HEK293T (cell line): Measurements from ENCODE around the gene UAP1L1.

ENCODE experiments used
- BHLHE40 ChIP-seq: fragments of 450-650 bp; IDR thresholded peaks from 2 replicates; pipeline ENCODE4 v1.6.1; 2016; ENCODE audit warnings: mild to moderate bottlenecking, moderate library complexity, borderline replicate concordance
- ELF4 ChIP-seq: fragments of 450-650 bp; IDR thresholded peaks from 2 replicates; pipeline ENCODE4 v1.6.1; 2017; ENCODE audit warnings: antibody characterized with exemption
- FOXA1 ChIP-seq: fragments of 450-650 bp; IDR thresholded peaks from 2 replicates; pipeline ENCODE4 v1.6.1; 2016; ENCODE audit warnings: mild to moderate bottlenecking
- FOXM1 ChIP-seq: fragments of 450-650 bp; IDR thresholded peaks from 2 replicates; pipeline ENCODE4 v1.6.1; 2017; ENCODE audit warnings: mild to moderate bottlenecking, borderline replicate concordance
- L3MBTL2 ChIP-seq: fragments of 450-650 bp; conservative IDR thresholded peaks from 2 replicates; pipeline ENCODE4 v1.6.1; 2016; ENCODE audit warnings: mild to moderate bottlenecking
- LEF1 ChIP-seq: fragments of 450-650 bp; IDR thresholded peaks from 2 replicates; pipeline ENCODE4 v1.6.1; 2017; ENCODE audit warnings: mild to moderate bottlenecking, borderline replicate concordance
- NFRKB ChIP-seq: fragments of 450-650 bp; IDR thresholded peaks from 2 replicates; pipeline ENCODE4 v1.6.1; 2016; ENCODE audit warnings: mild to moderate bottlenecking, moderate library complexity
- SP1 ChIP-seq: fragments of 450-650 bp; IDR thresholded peaks from 2 replicates; pipeline ENCODE4 v1.6.1; 2017
- SUZ12 ChIP-seq: fragments of 450-650 bp; IDR thresholded peaks from 2 replicates; pipeline ENCODE4 v1.6.1; 2016; ENCODE audit warnings: mild to moderate bottlenecking
- TARDBP ChIP-seq: fragments of 450-650 bp; IDR thresholded peaks from 2 replicates; pipeline ENCODE4 v1.6.1; 2016
- ZNF384 ChIP-seq: fragments of 450-650 bp; IDR thresholded peaks from 2 replicates; pipeline ENCODE4 v1.6.1; 2016
- TF ChIP-seq, protein P1 (sequence below): fragments of 450-650 bp; IDR thresholded peaks from 2 replicates; pipeline ENCODE4 v1.6.1; 2016

DNA sequence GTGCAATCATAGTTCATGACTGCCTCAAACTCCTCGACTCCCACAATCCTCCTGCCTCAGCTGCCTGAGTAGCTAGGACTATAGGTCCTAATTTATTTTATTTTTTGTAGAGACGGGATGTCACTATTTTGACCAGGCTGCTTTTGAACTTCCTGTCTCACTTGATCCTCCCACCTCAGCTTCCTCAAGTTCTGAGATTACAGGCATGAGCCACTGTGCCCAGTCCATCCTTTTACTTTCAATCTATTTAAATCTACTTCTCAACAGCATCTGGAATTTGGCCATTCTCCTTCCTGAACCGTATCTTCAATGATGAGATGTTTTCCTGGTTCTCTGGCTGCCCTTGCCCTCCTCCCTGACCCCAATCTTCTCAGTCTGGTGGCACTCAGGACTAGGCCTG is 49.5 kb downstream of the UAP1L1 start:
- TF ChIP-seq TARDBP (no peak), FOXM1 (no peak), SP1 (no peak), BHLHE40 (no peak), FOXA1 (no peak), ZNF384 (no peak), ELF4 (no peak), SUZ12 (no peak), L3MBTL2 (no peak), NFRKB (no peak), LEF1 (no peak)
- TF ChIP-seq, protein P1, sequence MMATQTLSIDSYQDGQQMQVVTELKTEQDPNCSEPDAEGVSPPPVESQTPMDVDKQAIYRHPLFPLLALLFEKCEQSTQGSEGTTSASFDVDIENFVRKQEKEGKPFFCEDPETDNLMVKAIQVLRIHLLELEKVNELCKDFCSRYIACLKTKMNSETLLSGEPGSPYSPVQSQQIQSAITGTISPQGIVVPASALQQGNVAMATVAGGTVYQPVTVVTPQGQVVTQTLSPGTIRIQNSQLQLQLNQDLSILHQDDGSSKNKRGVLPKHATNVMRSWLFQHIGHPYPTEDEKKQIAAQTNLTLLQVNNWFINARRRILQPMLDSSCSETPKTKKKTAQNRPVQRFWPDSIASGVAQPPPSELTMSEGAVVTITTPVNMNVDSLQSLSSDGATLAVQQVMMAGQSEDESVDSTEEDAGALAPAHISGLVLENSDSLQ: no peak
